Fibroblast of pulmonary artery (primary cell): ENCODE measurements around the gene MAGI2.

Experiments used
- DNase-seq: peaks from one replicate; pipeline ENCODE4 v3.0.0-alpha.2; 2010; ENCODE audit warnings: low read depth
- H3K4me3 ChIP-seq: replicated peaks from 2 replicates; pipeline ENCODE4 v1.5.1; 2011; ENCODE audit warnings: low read depth, mild to moderate bottlenecking, control low read depth, low read length, moderate library complexity
- TF ChIP-seq, protein P1 (sequence below): IDR thresholded peaks from 2 replicates; pipeline ENCODE4 v1.5.1; 2011; ENCODE audit warnings: mild to moderate bottlenecking, control low read depth, low read length, inconsistent platforms; ENCODE audit errors: missing control alignments

Gene MAGI2

DNA sequence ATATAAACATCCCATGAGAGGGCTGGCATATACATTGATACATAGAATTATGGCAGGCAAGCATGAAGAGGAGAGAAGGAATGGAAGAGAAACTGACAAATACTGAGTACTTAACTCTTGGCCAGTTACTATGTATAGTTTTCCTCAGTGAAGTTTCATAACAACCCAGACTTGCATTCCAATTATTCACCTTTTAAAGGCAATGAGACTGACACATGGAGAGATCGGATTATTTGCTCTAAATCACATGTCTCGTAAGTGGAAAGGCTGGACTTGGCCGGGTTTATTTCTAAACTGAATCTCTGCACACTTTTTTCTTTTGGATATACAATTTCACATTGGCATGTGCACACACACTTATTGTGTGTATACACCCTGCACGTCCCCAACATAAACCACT is 1106.6 kb downstream of the MAGI2 start:
- TF ChIP-seq, protein P1, sequence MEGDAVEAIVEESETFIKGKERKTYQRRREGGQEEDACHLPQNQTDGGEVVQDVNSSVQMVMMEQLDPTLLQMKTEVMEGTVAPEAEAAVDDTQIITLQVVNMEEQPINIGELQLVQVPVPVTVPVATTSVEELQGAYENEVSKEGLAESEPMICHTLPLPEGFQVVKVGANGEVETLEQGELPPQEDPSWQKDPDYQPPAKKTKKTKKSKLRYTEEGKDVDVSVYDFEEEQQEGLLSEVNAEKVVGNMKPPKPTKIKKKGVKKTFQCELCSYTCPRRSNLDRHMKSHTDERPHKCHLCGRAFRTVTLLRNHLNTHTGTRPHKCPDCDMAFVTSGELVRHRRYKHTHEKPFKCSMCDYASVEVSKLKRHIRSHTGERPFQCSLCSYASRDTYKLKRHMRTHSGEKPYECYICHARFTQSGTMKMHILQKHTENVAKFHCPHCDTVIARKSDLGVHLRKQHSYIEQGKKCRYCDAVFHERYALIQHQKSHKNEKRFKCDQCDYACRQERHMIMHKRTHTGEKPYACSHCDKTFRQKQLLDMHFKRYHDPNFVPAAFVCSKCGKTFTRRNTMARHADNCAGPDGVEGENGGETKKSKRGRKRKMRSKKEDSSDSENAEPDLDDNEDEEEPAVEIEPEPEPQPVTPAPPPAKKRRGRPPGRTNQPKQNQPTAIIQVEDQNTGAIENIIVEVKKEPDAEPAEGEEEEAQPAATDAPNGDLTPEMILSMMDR: no peak
- no peak for DNase-seq
- no peak overlapping the region for H3K4me3 ChIP-seq

DNA sequence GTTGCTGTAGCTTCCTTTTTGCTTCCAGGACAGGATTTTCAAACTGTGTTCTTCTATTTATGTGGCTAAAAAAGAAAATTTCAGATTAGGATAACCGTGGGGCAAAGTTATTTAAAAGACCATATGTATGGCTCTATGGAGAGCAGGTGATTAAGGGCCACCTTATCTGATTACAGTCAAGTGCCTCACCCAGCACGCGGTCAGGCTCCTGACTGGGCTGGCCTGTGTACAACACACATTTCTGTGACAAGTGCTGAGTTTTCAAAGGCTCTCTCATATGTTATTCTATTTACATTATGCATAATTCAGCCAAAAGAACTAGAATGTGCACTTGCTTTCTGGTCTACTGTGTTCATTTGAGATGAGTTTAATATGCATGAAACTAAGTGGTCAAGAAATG is 1107.5 kb downstream of the MAGI2 start:
- TF ChIP-seq, protein P1: no peak

DNA sequence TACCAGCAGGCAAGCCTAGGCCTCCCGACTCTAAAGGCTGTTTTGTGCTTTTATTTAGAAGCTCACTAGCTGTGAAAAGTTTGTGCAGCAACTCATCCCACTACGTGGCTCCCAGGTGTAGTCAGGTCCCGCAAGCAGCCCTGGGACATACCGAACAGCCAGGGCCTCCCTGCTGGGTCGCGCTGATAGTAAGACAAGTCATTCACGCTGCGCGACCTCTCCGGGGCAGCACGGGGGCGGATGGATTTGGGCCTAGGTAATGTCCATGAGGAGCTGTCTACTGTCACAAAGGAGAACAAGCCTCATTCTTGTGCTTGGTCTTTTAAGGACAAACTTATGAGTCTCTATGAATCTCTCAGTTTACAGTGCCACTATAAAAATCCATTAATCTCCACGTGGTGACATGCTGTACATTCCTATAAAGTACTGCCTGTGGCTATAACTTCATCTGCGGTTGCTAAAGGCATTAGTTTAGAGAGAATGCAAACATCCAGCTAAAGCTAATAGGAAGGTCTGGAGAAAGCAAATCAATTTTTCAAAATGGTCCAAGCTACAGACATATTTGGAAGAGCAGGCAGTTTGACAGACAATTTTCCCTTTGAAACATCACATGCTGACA is 1108.1 kb downstream of the MAGI2 start:
- TF ChIP-seq, protein P1: no peak
- H3K4me3 ChIP-seq: no peak overlapping the region
- no peak for DNase-seq

More for the DNA sequence above, 1107.5 kb downstream of the MAGI2 start:
- no peak for DNase-seq
- no peak overlapping the region for H3K4me3 ChIP-seq

DNA sequence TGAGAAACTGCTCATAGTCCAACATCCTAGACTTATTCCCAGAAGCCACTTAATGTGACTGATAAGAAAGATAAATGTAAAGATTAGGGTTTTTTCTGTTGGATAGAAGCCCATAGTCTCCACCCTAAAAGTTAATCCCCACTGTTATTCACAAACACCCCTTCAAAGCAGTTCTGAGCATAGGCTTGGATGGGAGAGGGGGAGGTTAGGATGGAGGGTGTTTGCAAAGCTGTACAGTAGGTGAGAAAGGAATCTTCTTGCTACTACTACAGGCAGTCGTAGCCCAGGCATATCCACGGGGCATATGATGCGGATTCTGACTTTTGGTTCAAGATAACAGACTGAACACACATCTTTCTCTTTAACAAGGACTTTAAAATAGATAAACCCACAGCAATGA is 1119.0 kb downstream of the MAGI2 start:
- H3K4me3 ChIP-seq: no peak overlapping the region
- DNase-seq: no peak
- TF ChIP-seq, protein P1: no peak

DNA sequence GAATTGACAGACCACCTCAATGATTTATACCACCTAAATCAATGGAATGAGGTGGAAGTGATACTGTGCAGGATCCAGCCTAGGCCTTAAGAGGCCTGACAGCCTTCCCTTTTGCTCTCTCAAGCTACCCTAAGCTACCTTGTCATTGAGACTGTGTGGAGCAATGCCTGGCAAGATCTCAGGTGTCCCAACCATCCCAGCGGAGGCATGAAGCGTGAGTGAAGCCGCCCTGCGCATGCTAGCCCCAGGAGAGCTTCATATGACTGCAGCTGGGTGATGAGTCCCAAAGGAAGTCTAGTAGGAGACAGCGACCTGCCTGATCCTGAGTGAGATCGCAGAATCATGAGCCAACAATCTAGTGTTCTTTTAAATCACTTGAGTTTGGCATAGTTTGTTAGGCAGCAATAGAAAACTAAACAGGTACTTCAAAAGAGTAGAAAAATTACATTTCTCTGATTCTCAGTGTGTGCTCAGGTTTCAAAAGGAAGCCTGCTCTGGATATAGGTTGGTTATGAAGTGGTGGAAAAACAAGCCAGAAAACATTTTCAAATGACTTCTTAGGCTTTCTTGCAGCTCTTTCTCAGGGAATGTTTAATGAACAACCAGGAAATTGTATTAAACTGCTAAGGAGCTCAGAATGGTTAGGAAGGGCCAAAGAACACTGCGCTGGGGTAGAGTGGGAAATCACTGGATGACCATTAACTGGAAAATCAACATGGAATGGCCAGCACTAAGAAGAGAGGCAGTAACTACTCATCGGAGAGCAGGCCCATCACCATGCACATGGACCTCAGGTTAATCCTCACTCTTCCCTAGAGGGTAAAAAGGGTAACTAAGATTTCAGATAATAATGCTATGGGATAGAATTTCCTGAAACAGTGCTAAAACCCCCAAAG is 1119.7 kb downstream of the MAGI2 start:
- H3K4me3 ChIP-seq: no peak overlapping the region
- TF ChIP-seq, protein P1: no peak
- DNase-seq: no peak

DNA sequence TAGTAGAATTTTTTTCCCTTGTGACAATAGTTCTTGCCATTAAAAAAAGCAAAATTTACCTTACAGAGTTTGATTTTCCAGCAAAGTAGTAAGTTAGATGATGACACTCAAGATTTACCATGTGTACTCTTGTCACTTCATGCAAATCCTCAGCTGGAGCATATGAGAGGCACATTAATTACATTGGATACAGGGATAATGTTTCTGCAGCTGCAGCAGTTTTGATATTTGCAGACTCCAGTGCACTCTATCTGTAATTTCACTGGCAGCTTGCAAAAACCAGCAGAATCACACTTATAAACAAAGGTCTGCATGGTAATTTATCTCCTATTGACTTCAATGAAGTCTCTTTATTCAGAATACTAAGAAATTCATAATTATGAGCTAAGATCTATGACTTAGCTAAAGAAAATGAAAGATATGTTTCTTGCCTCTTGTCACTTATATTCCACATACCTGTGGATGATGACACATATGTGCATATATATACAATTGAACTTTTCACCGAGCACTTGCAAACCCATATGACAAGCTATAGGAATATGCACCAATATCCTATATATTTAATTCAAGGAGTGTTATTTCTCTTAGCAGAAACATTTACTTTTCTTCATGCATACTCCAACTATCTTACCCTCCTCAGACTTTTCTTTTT is 1124.3 kb downstream of the MAGI2 start:
- TF ChIP-seq, protein P1: no peak
- H3K4me3 ChIP-seq: no peak overlapping the region
- DNase-seq: no peak
